Stimulated activated naive CD4-positive, alpha-beta T cell (primary cell): ENCODE results near the gene USH1C.

Source experiments
- DNase-seq, 6 experiments: peaks; one replicate each; lab custom pipeline; 2025; lab: John Stamatoyannopoulos, UW

The USH1C gene

GRCh38 chr11:17547051-17547577, 2.9 kb upstream of the USH1C start, which contains the start of gene OTOG:
Gene OTOG (plus strand): TSS chr11:17547259. CDS start chr11:17547373, 114 bp downstream.
- DNase-seq, result no peak

DNA sequence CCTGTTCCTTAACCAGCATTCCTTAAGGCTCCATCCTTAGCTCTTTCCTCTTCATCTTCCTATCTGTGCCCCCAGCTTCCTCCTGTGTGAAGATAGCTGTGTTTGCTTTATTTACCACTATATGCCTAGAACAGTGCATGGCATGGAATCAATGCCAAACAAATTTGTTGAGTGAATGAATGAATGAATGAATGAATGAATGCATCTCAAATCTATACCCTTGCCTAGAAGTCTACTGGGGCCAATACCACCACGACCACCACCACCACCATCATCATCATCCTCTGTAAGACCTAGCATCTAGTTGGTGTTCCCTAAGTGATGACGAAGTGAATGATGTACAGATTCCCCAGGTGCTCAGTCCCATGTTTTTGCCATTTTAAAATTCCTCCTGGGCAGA, 2.0 kb upstream of the USH1C start:
- DNase-seq, result no peak

- no peak for DNase-seq
These were observed 539 bp downstream of the USH1C start for GRCh38 chr11:17543574-17544180.

DNA sequence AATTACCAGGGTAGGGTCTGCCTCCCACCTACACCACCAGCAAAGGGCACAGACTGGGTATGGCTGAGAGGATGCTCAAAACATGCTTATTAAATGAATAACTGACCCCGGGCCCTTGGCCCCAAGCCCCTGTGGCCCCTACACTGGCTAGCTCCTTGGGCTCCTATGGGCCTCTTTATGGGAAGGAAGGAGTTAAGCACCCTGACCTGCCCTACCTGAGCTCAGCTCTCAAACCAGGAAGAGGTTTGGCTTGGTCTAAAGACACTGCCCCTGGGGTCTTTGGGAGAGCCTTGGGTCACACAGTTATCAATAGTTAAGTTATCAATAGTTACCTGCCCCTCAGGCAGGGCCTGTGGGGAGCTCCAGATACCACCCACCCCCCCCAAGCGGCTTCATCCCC, 1.2 kb downstream of the USH1C start:
- no peak for DNase-seq

- DNase-seq, result no peak
These were observed 2.0 kb downstream of the USH1C start for GRCh38 chr11:17542249-17542648.

DNA sequence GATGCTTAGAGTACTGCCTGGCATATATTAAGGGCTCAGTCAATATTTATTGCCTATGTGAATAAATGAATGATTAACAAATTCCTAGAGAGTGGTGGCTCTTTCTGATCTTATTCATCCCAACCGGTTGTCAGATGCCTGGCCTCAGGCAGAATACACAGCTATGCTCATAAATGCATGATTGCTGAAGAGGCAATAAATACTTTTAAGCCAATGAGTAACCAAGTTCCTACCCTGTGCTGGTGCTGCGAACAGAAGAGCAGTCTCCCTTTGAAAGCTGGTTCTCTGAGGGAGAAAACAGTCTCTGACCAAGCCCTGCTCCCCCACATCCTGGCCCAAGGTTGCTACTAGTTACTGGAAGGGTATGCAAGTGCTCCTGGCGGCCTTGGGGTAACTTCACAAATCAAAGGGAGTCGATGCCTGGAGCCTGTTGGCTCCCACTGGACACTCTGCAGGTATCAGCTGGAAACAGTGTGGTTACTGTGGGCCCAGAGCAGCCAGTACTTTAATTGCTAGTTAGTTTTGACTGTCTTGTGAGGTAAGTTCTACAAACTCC, 2.8 kb downstream of the USH1C start:
- DNase-seq, result no peak

DNA sequence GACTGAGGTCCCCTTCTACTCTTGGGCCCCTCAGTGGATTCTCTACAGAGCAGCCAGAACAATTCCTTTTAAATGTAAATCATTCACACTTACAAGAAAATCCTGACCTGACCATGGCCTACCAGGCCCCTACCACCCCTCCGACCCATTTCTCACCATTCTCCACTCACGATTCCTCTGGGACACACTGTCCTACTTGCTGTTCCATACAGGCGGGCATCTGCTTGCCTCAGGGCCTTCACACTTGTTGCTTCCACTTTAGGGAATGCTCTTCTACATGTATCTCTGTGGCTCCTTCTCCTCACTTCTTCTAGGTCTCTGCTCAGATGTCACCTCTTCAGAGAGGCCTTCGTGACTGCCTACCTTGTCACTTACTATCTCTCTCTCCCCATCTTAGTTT, 3.4 kb downstream of the USH1C start:
- DNase-seq, result no peak

DNA sequence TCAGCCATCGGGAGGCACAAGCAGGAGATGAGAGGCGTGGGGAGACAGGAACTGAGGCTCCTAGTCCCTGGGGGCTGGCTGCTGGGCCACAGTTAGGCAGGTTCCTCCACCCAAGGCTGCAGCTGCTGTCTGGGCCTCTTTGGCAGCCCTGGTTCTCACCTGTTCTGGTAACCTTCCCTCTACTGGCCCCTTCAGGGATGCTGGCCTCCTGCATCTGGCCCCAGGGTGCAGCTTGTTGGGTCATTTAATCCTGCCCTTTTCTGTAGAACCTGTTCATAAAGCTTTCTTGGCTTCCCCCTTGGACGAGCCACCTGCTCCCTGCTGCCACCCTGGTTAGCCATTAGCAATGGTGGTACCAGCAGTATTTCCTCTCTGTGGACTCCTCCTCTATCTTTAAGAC, 5.5 kb downstream of the USH1C start:
- DNase-seq, result no peak

DNA sequence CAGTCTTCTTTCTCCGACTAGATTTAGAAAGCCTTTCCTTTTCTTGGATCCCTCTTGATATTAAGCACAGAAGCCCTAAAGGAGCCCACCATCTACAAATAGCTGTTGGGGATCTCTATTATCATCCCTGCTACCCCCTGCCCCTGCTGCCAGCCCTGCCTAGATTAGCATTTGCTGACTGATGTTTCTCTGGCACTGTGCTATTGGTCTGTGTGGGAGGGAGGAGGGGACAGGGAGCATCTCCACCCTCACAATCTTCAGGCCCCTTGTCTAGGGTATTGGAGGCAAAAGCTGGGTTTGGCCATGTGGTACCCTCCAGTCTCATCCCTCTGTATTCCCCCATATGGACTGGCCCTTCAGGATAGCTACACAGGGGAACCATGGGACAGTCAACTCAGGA, 6.2 kb downstream of the USH1C start:
- no peak for DNase-seq

DNA sequence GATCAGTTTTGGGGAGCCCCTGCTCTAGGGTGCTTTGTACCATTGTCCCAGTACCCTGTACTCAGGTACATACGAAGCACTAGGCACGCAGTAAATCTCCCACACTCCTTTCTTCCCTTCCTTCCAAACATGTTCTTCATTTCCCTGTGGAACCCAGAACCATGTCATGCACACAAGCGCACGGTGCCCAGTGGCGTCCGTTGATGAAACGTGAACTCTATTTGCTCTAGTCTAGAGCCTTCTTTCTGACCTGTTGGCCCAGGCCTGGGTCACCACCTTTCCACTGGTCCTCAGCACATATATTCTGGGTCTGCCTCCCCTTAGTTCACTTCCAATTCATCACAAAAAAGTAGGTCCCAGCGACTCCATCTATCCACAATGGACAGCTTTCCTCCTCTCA, 7.0 kb downstream of the USH1C start:
- DNase-seq, result no peak

DNA sequence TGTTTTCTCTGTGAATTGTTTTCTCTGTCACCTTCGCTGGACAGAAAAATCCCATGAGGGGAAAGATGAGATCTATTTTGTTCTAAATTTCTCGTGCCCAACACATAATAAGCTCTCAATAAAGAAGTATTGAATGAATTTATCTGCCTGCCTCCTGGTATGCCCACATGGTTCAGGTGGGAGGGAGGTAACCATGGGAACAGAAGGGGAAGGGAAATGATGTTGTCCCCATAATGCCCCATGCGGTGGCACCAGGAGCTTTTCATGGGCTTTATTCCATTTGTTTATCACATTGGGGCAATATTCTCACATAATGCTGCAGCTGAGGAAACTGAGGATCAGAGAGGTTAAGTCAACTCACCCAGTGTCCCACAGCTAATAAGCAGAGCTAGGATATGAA, 8.7 kb downstream of the USH1C start:
- DNase-seq, result no peak

GRCh38 chr11:17533778-17534415, 10.3 kb downstream of the USH1C start:
- no peak for DNase-seq

- no peak for DNase-seq
These were observed 10.9 kb downstream of the USH1C start for GRCh38 chr11:17533341-17533740.

- no peak for DNase-seq
These were observed 11.4 kb downstream of the USH1C start for GRCh38 chr11:17532784-17533183.

GRCh38 chr11:17531636-17532113, 12.5 kb downstream of the USH1C start:
- no peak for DNase-seq

GRCh38 chr11:17531071-17531600, 13.1 kb downstream of the USH1C start:
- no peak for DNase-seq

GRCh38 chr11:17529844-17530185, 14.4 kb downstream of the USH1C start:
- no peak for DNase-seq

DNA sequence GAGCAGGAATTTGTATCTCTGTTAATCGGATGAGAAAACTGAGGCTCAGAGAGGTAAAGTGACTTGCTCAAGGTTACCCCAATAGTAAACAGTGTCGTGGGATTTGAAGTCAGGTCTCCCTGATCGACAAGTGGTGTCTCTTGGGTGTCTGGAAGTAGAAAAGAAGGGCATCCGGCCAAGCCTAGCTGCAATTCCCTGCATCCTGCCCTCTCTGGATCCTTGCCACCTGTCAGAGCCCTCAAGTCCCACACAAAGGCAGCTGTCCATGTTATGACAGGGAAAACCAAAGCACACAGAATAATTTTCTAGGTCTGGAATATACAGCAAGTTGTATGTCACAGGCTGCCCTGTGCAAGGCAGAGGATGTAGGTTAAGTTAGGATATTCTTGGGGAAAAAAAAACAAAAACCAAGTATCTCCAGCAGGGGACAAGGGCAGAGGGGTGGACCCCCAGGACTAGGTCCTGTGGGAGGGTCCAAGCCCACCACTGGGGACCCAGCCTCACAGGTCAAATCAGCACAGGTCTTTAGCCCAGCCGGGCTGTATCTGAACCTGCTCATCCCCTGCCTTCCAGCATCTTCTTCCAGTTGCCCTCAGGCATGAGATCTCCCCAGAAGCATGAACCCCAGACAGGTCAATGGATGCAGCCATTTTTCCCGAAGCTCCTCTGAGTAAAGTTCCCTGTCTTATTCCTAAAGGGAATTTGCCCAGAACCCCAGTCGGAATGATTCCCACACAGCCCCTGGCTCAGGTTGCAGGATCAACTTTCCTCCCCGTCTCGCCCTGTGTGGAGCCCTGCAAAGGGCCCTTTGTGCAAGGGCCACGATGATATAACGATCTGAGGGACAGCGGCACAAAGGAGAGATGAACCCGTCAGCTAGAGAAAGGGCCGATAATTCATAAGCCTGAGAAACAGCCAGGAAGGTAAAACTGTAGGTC, 15.0 kb downstream of the USH1C start:
- DNase-seq, result no peak

- peak in 4 of 6 experiments; percentile 5 to 20 (median 12) for DNase-seq
These were observed 16.0 kb downstream of the USH1C start for GRCh38 chr11:17528181-17528691.

DNA sequence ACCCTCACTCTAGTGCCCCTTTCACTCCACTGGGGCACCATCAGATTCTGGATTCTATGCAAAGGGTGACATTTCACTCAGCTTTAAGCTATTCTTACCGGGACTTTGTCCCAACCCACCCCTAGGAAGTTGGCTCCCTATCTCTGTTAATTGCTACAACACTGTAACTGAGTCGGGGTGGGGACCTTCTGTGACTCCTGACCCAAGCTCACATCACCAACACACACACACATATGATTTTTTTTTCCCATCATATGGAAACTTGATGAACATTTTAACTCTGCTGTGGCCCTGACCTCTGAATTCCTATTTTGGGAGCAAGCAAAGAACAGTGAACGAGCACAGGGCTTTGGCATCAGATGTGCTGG, 16.6 kb downstream of the USH1C start:
- no peak for DNase-seq

DNA sequence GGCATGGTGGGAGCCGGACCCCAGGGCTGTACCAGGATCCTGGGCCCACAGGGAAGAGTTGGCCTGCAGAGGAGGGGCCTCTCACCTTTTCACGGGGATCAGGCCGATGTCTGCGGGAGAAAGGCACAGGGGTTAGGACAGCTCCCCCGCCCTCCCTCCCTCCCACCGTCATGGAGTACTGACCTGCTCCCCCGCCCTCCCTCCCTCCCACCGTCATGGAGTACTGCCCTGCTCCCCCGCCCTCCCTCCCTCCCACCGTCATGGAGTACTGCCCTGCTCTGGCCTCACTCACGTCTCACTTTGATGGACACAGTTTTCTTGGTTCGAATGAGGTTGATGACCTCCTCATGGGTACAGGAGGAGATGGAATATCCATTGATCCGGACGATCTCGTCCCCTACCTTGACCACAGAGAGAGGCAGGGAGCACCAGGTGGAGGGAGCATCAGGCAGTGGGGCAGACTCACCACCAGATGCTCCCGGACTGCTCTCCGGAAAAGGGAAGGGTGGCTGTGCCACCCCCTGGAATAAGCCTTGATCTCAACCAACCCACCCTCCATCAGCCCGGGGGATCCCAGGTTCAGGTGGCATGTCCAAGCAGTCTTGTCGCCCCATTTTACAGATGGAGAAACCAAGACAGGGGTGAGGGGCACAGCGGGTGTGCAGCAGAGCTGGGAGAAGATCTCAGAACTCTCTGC, 17.1 kb downstream of the USH1C start:
- DNase-seq, result no peak
